Measurements from ENCODE around the gene TMBIM4. TPM values are rescaled to one million over a fixed set of nuclear protein-coding genes. Genes with fewer than 3 reads are reported as not detected.

The TMBIM4 gene
- total and polyA plus RNA-seq, 7 donors: 77.2 to 200 (median 156) TPM

GRCh38 chr12:66118240-66118891 lies 51.4 kb downstream of the TMBIM4 start:
- H3K27me3 ChIP-seq: no peaks in the 10 kb centered on the region
- no peak overlapping the region for H3K27ac ChIP-seq
- TF ChIP-seq POLR2A (IDR thresholded peaks at IDR 0.05) (no peak), EP300 (IDR thresholded peaks at IDR 0.05) (no peak)
- TF ChIP-seq, protein P1, sequence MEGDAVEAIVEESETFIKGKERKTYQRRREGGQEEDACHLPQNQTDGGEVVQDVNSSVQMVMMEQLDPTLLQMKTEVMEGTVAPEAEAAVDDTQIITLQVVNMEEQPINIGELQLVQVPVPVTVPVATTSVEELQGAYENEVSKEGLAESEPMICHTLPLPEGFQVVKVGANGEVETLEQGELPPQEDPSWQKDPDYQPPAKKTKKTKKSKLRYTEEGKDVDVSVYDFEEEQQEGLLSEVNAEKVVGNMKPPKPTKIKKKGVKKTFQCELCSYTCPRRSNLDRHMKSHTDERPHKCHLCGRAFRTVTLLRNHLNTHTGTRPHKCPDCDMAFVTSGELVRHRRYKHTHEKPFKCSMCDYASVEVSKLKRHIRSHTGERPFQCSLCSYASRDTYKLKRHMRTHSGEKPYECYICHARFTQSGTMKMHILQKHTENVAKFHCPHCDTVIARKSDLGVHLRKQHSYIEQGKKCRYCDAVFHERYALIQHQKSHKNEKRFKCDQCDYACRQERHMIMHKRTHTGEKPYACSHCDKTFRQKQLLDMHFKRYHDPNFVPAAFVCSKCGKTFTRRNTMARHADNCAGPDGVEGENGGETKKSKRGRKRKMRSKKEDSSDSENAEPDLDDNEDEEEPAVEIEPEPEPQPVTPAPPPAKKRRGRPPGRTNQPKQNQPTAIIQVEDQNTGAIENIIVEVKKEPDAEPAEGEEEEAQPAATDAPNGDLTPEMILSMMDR (IDR thresholded peaks at IDR 0.05): no peak
- H3K4me1 ChIP-seq: no peaks in the 10 kb centered on the region
- intact Hi-C loops (cut with DNase I): no loop called here
- no peak for DNase-seq
- WGBS, 2 donors: 95 to 96% methylated on average over 9 of the region's 9 CpGs
- H3K36me3 ChIP-seq: peaks cover 4 to 24% (median 5%) of the 10 kb centered on the region in 4 donors
- no peaks in the 10 kb centered on the region for H3K9me3 ChIP-seq
- no peak overlapping the region for H3K4me3 ChIP-seq

DNA sequence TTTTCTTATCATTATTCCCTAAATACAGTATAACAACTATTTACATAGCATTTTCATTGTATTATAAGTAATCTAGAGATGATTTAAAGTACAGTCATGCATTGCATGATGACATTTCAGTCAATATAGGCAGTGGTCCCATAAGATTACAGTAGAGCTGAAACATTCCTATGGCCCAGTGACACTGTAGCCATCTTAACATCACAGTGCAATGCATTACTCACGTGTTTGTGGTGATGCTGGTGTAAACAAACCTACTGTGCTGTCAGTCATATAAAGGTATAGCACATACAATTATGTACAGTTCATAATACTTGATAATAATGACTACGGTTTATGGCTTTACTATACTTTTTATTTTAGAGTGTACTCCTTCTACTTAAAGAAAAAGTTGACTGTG lies 52.6 kb downstream of the TMBIM4 start:
- Histone ChIP-seq H3K4me1 (no peaks in the 10 kb centered on the region), H3K4me3 (no peak overlapping the region), H3K9me3 (no peaks in the 10 kb centered on the region), H3K27me3 (no peaks in the 10 kb centered on the region), H3K27ac (no peak overlapping the region), H3K36me3 (peaks cover 0 to 13% (median 2%) of the 10 kb centered on the region in 4 donors)
- DNase-seq: no peak
- WGBS, 2 donors: 78 to 89% methylated on average over 2 of the region's 2 CpGs
- intact Hi-C loops (cut with DNase I): no loop called here
- no peak for TF ChIP-seq EP300 (IDR thresholded peaks at IDR 0.05)
- TF ChIP-seq POLR2AphosphoS5 (IDR thresholded peaks at IDR 0.05): no peak
- TF ChIP-seq, protein P1 (IDR thresholded peaks at IDR 0.05): no peak
- no peak for TF ChIP-seq POLR2A (IDR thresholded peaks at IDR 0.05)

DNA sequence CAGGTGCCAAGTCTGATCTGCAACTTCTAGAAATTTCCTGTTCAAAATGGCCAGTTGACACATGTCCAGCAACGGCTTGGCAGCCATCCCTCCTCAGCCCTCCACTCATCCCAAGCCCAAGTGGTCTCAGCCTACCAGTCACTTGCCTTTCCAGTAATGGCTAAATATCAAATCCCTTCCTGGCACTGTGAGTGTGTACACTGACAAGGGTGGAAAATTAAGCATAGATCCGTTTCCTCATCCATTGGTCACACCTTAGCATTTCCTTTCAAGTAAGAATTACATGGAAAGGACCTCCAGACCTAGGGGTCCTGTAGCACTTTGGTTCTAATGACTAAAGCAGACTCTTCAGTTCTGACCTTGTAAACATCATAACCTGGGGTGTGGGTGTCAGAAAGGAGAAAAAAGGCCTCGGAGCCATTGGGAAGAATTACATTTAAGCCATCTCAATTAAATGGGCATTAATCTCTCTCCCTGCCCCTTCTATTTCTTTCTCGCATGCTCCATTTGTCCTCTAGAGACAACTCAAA lies 54.7 kb downstream of the TMBIM4 start:
- H3K27me3 ChIP-seq: no peaks in the 10 kb centered on the region
- no peak overlapping the region for H3K27ac ChIP-seq
- H3K4me1 ChIP-seq: no peaks in the 10 kb centered on the region
- H3K9me3 ChIP-seq: no peaks in the 10 kb centered on the region
- H3K4me3 ChIP-seq: no peak overlapping the region
- H3K36me3 ChIP-seq: no peaks in the 10 kb centered on the region
- WGBS, 2 donors: 86 to 89% methylated on average over 4 of the region's 4 CpGs
- DNase-seq: no peak
- intact Hi-C loops (cut with DNase I): no loop called here
- TF ChIP-seq POLR2A (IDR thresholded peaks at IDR 0.05) (no peak), POLR2AphosphoS5 (IDR thresholded peaks at IDR 0.05) (no peak), EP300 (IDR thresholded peaks at IDR 0.05) (no peak)
- TF ChIP-seq, protein P1 (IDR thresholded peaks at IDR 0.05): no peak

GRCh38 chr12:66113471-66113870 lies 56.3 kb downstream of the TMBIM4 start:
- Histone ChIP-seq H3K9me3 (no peaks in the 10 kb centered on the region), H3K27ac (no peak overlapping the region), H3K36me3 (no peaks in the 10 kb centered on the region), H3K27me3 (no peaks in the 10 kb centered on the region), H3K4me3 (no peak overlapping the region), H3K4me1 (no peaks in the 10 kb centered on the region)
- TF ChIP-seq, protein P1 (IDR thresholded peaks at IDR 0.05): no peak
- TF ChIP-seq POLR2A (IDR thresholded peaks at IDR 0.05) (no peak), POLR2AphosphoS5 (IDR thresholded peaks at IDR 0.05) (no peak), EP300 (IDR thresholded peaks at IDR 0.05) (no peak)
- WGBS, 2 donors: 98 to 99% methylated on average over 1 of the region's 1 CpG
- intact Hi-C loops (cut with DNase I): no loop called here
- DNase-seq: no peak

DNA sequence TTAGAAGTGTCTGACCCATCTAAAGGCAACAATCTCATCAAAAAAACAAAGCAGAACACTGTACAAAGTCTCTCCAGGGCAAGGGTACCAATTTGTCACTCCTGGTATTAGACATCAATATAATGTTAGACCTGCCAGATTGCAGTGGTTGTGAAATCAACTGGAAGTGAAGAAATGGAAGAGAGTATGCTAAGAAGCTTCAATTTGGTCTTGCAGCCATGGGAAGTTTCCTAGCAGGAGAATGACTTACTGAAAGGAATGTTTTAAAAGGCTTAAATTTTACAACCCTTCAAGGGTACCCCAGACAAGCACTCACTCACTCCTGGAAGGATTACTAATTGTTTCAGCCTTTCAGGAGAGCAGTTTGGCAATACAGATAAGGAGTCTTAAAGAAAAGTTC lies 58.2 kb downstream of the TMBIM4 start:
- Histone ChIP-seq H3K4me1 (no peaks in the 10 kb centered on the region), H3K9me3 (no peaks in the 10 kb centered on the region), H3K27ac (no peak overlapping the region), H3K4me3 (no peak overlapping the region), H3K36me3 (no peaks in the 10 kb centered on the region), H3K27me3 (no peaks in the 10 kb centered on the region)
- TF ChIP-seq POLR2AphosphoS5 (IDR thresholded peaks at IDR 0.05): no peak
- TF ChIP-seq EP300 (IDR thresholded peaks at IDR 0.05): no peak
- TF ChIP-seq POLR2A (IDR thresholded peaks at IDR 0.05): no peak
- TF ChIP-seq, protein P1 (IDR thresholded peaks at IDR 0.05): no peak
- intact Hi-C loops (cut with DNase I): no loop called here
- DNase-seq: no peak
